Adrenal gland (tissue), 5 donors: Measurements from ENCODE around the gene NLRP6.

Experiments
- CTCF ChIP-seq, 6 experiments: fragments of 450-650 bp in 4 of 6; fragments of 200-600 bp in 2 of 6; sonication (generic) in 1 of 6; IDR thresholded peaks; 1 replicate in 5 of 6; 2 replicates in 1 of 6; pipeline versions ENCODE4 v1.5.1 to v1.8.0; 2016 to 2021; ENCODE audit warnings: antibody characterized with exemption in 6 of 6, mild to moderate bottlenecking in 2 of 6, moderate library complexity in 1 of 6
- POLR2A ChIP-seq, 2 donors: fragments of 450-650 bp; IDR thresholded peaks; one replicate each; pipeline ENCODE4 v1.6.1; 2017; ENCODE audit warnings: antibody characterized with exemption in 2 of 2, mild to moderate bottlenecking in 2 of 2, moderate library complexity in 1 of 2
- donor health status: DM: no; HTN: no; CAD: no.

- TF ChIP-seq CTCF (IDR thresholded peaks at IDR 0.05) = no peak
- TF ChIP-seq POLR2A (IDR thresholded peaks at IDR 0.05) = no peak
Observed at GRCh38 chr11:325796-326591, 47.8 kb downstream of the NLRP6 start.
